GM20431 (cell line): ENCODE results near the gene PANK4.
"Not testable (repeated sequence)": the region's sequence is repeated elsewhere in the genome, so short reads cannot be mapped to it uniquely, and the experiment has no call there.

Experiments used
- in situ Hi-C: fragments of 300-500 bp; cut with MseI, MboI; formaldehyde crosslinking; loops from one replicate; pipeline ENCODE4 v1.15.0; 2020; ENCODE audit warnings: low sequenced_read_pairs; ENCODE audit not compliant: unreplicated experiment

Gene PANK4

GRCh38 chr1:2525920-2526823 lies at the start of gene PANK4:
PANK4 (minus strand) TSS chr1:2526596; CDS start chr1:2526587, 9 bp downstream.
- in situ Hi-C loops = loop anchor here (25.0 kb wide), 1 partner anchor 339 kb away; the partner anchor contains the start of gene FAAP20

GRCh38 chr1:2574350-2574749 lies 48.0 kb upstream of the PANK4 start:
- in situ Hi-C loops = no loop called here

GRCh38 chr1:2573250-2573920 lies 47.0 kb upstream of the PANK4 start:
- in situ Hi-C loops = no loop called here

- in situ Hi-C loops = no loop called here
Measured at GRCh38 chr1:2571348-2571747, 45.0 kb upstream of the PANK4 start.

GRCh38 chr1:2570332-2570731 lies 43.9 kb upstream of the PANK4 start:
- in situ Hi-C loops = no loop called here

GRCh38 chr1:2569703-2570102 lies 43.3 kb upstream of the PANK4 start:
- in situ Hi-C loops = not testable (repeated sequence)

GRCh38 chr1:2569060-2569459 lies 42.7 kb upstream of the PANK4 start:
- in situ Hi-C loops = no loop called here

- in situ Hi-C loops = not testable (repeated sequence)
Measured at GRCh38 chr1:2568187-2568816, 41.9 kb upstream of the PANK4 start.

- in situ Hi-C loops = no loop called here
Measured at GRCh38 chr1:2567083-2567679, 40.8 kb upstream of the PANK4 start.

GRCh38 chr1:2566101-2567045 lies 40.0 kb upstream of the PANK4 start:
- in situ Hi-C loops = no loop called here

- in situ Hi-C loops = no loop called here
Measured at GRCh38 chr1:2564815-2565374, 38.5 kb upstream of the PANK4 start.

GRCh38 chr1:2564006-2564814 lies 37.8 kb upstream of the PANK4 start:
- in situ Hi-C loops = no loop called here

GRCh38 chr1:2563205-2563604 lies 36.8 kb upstream of the PANK4 start:
- in situ Hi-C loops = no loop called here

GRCh38 chr1:2561898-2562895 lies 35.8 kb upstream of the PANK4 start:
- in situ Hi-C loops = no loop called here

GRCh38 chr1:2561446-2561845 lies 35.0 kb upstream of the PANK4 start:
- in situ Hi-C loops = no loop called here

GRCh38 chr1:2560299-2561073 lies 34.1 kb upstream of the PANK4 start:
- in situ Hi-C loops = no loop called here
